NCI-H2196 (cell line): Measurements from ENCODE around the gene ARSG.

Source experiments
- DNase-seq: peaks from one replicate; lab custom pipeline; 2025; ENCODE audit not compliant: unreplicated experiment; lab: John Stamatoyannopoulos, UW

The ARSG gene

DNA sequence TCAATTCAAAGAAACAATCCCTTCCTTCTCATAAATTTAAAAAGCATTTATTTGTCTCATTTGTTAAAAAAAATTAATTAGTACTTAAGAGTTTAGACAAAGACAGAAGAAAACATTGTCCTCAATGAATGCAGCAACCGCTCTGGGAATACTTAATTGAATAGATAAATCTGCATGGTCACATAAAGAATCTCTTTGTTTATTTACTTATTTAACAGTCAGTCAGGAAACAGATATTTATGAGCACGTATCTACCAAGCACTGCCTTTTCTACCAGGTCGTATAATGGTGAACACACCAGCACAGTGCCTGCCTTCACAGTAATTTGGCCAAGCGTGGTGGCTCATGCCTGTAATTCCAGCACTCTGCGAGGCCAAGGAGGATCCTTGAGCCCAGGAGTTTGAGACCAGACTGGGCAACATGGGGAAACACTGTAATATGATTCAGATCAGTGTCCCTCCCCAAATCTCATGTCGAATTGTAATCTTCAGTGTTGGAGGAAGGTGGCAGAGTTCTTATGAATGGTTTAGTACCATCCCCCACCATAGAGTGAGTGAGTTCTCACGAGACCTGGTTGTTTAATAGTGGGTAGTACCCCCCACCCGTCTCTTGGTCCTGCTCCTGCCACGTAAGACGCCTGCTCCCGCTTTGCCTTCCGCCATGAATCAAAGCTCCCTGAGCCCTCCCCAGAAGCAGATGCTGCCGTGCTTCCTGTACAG lies 157.9 kb downstream of the ARSG start:
- no peak for DNase-seq

DNA sequence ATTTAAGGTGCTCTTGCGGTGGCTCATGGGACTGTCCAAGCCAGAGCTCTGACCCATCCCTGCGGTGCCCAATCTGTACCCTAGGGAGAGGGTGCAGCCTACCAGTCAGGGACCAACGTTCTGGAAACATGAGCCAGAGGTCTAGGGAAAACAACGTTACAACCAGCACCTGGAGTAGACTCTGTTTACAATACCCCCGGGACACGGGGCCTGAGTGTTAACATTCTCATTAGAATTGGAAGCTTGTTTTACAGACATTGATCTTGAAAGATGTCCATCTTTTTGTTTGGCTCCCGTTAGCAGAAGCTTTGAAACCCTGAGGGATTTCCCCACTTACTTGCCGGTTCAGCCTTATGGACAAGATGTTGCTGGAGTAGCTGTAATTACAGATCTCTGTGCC lies 159.1 kb downstream of the ARSG start:
- DNase-seq: no peak

DNA sequence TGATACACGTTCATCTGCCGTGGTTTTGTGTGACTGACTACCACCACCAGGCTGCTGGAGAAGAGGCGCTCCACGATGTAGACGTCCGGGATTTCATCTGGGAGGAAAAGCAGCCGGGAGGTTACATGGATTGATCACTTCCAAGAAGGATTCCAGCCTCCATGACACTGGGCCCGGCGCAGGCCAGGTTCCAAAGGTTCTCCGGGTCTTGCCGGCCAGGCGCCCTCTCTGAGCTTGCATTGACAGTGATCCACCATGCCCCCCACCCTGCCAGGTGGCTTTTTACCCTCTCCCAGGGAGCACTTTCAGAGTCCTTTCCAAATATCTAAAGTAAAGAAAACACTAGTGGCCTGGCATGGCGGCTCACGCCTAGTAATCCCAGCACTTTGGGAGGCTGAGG lies 159.5 kb downstream of the ARSG start:
- no peak for DNase-seq

DNA sequence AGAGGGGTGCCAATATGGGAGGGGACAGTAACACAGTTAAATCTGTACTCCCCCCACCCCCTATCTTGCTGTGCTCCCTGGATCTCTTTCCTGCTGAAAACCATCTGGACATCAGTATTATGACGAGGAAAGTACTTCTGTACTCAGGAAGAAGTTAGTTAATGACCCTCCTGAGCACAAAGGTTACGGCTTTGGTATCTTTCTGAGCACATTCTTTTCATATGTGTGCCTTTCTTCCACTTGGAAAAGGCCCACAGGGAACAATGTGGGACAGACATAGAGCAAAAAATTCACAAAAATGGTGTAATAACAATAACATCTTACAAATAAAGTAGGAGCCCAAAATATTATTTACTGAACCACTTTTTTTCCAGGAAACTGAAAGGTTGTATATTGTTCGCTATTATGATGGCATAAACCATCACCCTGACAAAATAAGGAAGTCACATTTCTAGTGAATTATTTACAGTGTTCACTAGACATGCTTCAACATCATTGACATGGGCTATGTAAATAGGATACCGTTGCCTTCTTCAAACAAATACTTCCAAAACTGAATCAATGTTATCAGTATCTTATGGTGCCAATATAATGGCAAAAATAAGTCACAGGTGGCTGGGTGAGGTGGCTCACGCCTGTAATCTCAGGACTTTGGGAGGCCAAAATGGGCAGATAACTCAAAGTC lies 160.5 kb downstream of the ARSG start:
- no peak for DNase-seq

DNA sequence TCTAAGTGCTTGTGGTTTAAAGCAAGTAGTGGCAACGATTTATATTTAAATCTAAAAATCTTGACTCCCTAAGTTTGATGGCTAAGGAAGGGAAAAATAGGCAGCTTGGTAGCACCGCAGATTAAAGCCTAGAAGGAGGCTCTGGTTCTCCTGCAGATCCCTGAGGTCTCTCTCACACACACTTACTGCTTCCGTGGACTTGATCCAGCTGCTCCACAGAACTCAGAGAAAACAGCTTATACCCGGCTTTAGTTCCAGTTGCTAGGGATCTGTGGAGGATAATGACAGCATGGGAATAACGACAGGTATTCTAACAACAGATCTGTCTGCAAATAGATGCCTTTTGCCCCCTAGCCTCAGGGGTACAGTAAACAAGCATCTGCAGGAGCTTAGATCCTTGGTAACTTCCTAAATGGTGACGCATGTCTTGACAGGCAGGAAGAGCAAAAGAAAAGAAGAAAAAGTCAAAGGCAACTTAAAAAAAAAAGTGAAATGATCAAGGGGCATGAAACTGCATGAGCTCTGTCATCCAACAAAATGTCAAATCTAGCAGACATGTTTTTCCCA lies 161.5 kb downstream of the ARSG start:
- DNase-seq: no peak

DNA sequence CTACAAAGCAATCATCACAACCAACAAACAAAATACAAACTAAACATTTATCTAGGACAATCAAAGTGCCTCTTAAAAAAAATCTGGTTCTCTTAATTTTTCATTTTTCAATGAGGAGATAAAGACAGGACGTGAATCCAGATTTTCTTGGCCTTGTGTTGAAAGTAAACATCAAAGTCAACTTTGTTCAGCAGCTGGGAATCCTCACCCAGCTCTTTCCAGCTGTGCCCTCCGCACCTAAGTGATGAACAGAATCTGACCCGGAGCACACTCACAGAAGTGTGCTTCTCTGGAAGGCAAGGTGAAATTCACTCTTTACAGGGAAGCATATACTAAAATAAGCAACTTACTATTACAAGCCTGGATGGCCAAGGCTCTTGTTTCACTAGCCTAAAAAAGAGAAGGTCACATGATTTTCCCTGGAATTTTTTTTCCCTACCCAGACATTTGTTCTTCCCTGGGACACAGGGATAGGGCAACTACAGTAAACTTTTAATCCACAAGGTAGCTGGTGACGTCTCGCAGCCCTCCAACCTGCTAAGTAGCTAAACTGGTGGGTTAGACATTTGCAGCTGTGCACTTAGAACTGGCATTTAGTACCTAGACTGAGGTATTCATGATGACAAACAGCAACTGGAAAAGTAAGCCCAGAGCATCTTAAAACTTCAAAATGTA lies 162.8 kb downstream of the ARSG start:
- DNase-seq: no peak

DNA sequence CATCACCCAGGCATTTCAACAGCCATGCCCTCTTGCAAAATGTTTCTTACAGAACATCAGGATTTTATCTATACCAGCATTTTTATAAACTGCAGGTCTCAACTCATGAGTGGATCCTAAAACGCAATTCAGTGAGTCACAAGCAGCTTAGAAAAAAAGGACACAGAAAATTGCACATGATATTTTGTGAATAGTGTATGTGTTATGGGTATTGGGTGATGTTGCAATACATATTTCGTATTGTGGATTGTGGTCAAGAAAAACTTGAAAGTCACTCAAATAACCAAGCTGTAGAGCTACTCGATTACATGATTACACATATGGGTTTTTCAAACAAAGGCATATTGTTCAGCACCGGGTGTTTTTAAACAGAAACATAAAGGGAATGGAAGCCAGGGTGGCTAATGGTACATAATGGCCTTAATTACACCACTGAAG lies 164.6 kb downstream of the ARSG start:
- no peak for DNase-seq

DNA sequence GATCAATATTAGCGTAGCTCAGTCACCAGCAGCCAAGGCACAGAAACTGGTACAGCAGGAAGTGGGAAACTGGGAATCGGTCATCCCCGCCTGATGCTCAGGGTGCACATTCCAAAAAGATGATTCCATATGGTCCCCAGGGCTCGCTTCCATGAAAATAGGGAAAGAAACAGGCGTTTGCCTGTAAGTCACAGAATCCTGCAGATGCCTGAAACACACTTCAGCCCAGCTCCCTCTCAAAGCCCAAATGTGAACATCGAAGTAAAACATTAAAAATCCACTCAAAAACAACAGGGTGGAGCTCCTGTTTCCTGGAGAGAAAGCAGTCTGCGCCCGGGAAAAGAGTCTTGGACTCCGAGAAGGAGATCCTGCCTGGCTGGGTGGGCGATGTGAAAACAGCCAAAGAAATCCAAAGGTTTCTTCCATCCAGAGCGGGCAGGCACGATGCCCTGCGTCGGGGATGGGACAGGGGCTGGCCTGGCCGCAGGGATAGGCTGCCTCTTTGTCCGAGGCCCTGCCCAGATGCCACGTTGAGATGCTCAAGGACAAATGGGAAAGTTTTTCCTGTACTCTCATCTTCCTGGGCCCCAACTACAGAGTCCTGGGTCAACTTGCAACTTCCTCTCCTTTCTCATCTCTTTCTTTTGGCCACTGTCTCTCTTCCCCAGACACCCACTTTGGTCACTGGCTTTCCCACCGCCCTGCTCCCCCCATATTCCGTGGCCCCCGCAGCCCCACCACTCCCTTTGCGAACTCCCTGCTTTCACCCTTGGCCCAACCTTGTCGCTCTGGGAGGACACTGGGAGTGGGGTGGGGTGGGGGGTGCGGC lies 165.3 kb downstream of the ARSG start:
- DNase-seq: peak; percentile 63

DNA sequence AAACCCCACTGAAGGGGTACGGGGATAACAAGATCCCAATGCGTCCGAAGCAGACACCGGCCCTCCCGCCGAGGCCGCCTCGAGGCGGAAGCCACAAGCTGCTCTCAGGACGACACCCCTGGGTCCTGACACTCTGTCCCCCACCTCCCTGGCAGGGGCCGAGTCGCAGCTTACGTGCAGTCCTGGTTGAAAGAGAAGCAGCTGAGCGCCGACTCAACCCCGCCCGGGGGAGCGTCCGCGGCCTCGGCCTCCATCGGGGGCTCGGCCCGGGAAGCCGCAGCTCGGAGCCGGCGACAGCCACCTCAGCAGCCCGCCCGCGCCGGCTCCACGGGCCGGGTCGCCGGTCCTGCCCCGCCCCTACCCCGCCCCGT lies 165.9 kb downstream of the ARSG start, which contains the start of gene WIPI1:
WIPI1 (minus strand) TSS at position 329 of the 371 bp plus-strand sequence; CDS start at position 254, 75 bp downstream.
- no peak for DNase-seq

DNA sequence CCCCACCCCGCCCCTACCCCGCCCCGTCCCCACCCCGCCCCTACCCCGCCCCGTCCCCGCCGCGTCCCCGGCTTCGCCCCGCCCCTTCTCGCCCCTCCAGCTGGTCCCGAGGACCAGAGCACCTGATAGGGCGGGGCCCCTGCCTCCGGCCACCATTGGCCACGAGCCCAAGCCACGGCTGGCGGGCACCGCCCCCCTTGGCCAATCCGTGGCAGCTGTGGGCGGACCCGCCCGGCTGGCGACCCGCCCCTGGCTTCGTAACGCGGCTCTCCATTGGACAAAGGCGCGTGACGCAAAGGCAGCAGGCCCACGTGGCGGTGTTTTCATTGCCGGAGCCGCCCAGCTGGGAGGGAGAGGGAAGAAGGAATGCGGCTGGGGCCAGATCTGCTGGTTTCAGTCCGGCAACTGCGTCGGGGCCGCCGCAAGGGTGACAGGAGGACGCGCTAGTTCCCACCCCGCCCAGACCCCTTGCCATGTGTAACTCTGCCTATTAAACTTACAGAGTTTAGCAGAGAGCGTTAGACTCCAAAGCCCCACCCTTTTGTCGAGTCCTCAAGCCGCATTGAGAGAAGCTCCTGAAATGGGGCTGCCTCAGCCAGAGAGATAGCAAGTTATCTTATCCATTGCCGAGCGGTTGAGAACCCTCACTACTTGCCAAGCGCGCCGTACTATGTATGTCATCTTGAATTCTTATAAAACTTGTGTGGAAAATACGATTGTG lies 166.4 kb downstream of the ARSG start:
- peak; percentile 99 for DNase-seq

DNA sequence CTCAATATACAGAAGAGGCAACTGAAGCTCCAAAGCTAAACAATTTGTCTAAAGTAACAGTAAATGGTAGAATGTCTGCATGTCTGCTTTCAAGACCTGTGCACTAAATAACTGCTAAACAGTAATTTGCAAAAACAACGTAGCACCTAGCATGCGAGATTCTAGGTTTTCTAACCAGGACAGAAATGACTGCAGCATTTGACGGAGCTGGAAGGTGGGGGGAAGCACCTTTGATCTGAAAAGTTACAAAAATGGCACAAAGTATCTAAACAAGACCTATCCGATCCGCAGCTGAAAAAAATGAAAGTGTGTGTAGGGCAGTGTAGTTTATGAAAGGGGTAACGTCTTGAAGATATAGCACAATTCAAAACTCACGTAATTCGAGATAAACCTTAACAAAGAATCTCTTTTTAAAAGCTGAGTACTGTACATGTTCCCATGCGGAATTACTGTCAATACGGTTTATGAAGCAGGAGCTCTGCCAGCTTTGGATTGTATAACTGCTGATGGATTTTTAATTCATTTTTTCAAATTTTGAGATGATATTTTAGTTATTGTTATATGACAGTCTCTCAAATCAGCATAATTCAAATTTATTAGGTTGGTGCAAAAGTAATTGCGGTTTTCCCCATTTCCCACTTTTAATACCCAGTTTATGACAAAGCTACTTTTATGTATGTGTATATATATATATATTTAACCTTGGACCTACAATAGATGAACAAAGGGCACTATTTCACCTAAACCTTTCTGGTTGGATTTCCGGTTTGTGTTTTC lies 167.2 kb downstream of the ARSG start:
- DNase-seq: no peak

DNA sequence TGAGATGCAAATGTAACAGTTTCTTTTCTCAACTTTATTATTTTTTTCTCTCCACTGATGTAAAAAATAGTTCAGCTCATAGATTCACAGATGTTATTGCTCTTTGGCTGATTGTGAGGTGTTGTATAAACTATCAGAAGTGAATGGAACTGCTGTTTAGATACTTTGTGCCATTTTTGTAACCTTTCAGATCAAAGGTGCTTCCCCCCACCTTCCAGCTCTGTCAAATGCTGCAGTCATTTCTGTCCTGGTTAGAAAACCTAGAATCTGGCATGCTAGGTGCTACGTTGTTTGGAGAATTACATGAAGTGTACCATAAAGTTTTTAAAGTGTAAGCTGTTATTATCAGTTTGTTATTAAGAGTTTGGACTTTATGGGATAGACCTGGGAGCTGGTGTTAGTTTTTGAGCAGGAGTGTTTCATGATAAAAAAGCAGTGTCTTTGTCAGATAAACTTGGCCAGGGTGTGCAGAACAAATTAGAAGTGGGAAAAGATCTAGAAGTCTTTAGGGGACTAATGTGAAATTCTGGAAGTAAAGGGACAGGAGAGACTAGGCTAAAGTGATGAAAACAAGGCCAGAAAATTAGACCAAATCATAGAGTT lies 167.8 kb downstream of the ARSG start:
- no peak for DNase-seq

DNA sequence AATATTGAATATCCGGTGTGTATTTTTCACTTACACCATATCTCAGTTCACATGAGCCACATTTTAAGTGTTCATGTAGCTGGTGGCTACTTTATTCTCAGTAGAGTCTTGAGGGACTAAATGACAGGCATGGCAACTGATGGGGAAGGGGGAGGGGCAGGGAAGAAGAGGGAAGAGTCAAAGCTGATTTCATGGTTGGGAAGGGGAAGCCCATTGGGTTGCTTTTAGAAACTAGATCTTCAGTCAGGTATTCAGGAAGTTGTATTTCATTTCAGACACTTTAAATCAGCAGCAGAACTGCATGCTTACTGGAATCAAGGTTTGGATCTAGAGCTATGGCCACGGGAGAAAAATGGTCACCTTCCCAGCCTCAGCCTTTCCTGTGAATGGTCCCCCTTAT lies 168.9 kb downstream of the ARSG start:
- DNase-seq: no peak

DNA sequence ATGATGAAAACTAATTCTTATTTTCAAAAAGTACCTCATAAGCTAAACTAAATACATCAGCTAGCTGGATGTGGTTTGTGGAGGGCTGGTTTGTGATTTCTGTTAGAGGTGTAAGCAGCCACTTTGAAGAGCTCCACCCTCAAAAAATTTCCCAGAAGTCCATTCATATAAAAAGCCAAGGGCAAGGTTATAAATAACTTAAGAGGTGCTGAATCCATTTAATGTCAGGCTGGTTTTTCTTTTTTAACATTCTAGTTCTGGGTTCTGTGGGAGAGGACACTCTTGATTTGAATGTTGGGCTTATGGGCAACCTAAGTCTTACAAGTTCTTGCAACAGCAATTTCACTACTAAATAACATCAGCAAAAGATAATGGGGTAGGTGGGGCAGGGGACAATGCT lies 169.4 kb downstream of the ARSG start:
- DNase-seq: no peak

DNA sequence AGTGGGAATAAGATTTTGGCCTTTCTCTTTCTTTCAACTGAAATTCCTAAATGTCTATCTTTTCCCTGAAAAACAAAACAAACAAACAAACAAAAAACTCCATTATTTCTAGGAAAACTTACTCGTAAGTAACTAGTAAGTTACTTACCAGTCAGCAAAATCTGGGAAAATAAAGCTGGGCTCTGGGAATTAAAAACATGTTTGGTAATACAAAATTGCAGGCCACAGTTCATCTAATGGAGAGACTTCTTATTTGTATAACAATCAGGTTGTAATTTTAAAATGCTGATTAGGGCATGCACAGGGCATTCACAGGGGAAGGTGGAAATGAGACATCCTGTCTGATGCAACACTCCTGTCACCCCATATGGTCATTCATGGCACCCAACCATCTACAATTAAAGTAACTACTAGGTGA lies 169.8 kb downstream of the ARSG start:
- DNase-seq: no peak

DNA sequence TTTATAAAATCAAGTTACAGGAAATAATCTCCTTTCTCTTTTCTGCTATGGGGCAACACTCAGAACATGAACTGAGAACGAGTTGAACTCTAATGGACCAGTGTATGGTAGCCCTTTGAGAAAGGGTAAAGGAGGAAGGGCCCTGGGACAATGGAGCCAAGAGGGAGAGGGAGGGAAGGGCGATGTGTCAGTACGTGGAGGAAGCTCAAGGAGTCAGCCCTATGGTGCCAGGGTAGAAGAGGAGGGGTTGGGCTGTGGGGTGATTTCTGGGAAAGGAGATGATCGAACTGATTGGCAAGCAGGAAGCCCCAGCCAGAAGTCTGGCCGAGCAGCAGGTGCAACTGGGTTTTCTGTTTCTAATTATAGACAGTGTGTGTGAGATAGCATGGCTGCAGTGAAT lies 170.3 kb downstream of the ARSG start:
- DNase-seq: peak; percentile 82

DNA sequence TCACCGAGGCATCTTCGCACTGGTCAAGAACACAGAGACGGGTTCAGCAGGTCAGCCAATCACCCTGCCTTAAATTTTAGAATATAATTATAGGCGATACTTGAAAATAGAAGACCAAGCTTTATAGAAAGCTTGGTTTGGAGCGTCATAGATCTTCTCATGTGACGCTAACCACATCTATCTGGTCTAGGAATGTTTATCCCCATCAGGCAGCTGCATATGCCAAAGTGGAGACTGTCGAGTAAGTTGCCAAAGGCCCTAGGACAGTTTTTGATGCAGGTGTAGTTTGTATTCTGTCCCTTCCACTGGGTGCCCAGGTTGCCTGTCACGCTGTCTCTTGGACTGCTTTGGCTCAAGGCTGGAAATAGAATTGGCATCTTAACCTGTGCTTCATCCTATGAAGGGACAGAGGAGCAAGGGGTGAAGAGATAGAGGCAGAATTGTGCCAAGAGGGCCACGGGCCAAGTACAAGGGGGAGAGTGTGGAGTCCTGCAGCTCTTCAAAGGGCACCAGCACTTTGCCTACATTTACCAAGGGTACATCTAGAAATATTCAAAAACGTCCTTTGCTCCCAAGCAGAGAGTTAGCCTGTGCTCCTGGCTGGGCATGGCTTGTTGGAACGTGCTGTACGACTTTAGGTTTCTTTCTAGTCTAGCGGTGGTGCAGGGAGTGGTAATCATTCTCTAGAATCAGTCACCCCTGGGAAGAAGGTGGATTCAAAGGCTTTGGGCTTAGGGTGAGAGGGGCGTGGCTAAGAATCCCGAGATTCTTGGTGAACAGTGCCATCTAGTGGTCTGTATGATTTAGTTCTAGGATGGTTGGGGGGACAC lies 171.3 kb downstream of the ARSG start:
- DNase-seq: peak; percentile 95
